GM23338 (cell line): ENCODE results near the gene IGFBP5. TPM values are rescaled to one million over a fixed set of nuclear protein-coding genes. Genes with fewer than 3 reads are reported as not detected.

Source experiments
- ATAC-seq: fragments of 200-7000 bp; cut with Tn5 transposase; 3 replicates; pipeline ENCODE4 v1.9.1; 2020
- DNase-seq: peaks from one replicate; pipeline ENCODE4 v3.0.0-alpha.2; 2015; ENCODE audit warnings: low spot score
- H2AFZ ChIP-seq: fragments of 200-600 bp; sonication (generic); 2 replicates; pipeline ENCODE4 v1.8.0; 2016; ENCODE audit warnings: antibody characterized with exemption, mild to moderate bottlenecking, moderate library complexity
- H3F3A ChIP-seq: fragments of 200-600 bp; sonication (generic); replicated peaks from 2 replicates; pipeline ENCODE4 v1.8.0; 2017; ENCODE audit warnings: antibody characterized with exemption, mixed run types, low read depth
- H3K27ac ChIP-seq: fragments of 200-600 bp; sonication (generic); 2 replicates; pipeline ENCODE4 v1.6.1; 2016; ENCODE audit warnings: low read depth
- H3K27me3 ChIP-seq: fragments of 200-600 bp; sonication (generic); 2 replicates; pipeline ENCODE4 v1.8.0; 2016; ENCODE audit warnings: mild to moderate bottlenecking, mixed run types, moderate library complexity; ENCODE audit not compliant: insufficient read depth
- H3K36me3 ChIP-seq: fragments of 200-600 bp; sonication (generic); 2 replicates; pipeline ENCODE4 v1.8.0; 2016; ENCODE audit warnings: mild to moderate bottlenecking; ENCODE audit not compliant: insufficient read depth
- H3K4me1 ChIP-seq: fragments of 200-600 bp; sonication (generic); 2 replicates; pipeline ENCODE4 v1.8.0; 2016; ENCODE audit warnings: mild to moderate bottlenecking, moderate library complexity; ENCODE audit not compliant: insufficient read depth
- H3K4me2 ChIP-seq: fragments of 200-600 bp; sonication (generic); 2 replicates; pipeline ENCODE4 v1.7.1; 2017; ENCODE audit warnings: mixed run types
- H3K4me3 ChIP-seq: fragments of 200-600 bp; sonication (generic); 2 replicates; pipeline ENCODE4 v1.6.1; 2016; ENCODE audit warnings: mixed run types
- H3K79me2 ChIP-seq: fragments of 200-600 bp; sonication (generic); replicated peaks from 2 replicates; pipeline ENCODE4 v1.8.0; 2017; ENCODE audit warnings: mild to moderate bottlenecking; ENCODE audit not compliant: insufficient read depth
- H3K9me2 ChIP-seq: fragments of 200-600 bp; sonication (generic); 2 replicates; pipeline ENCODE4 v1.8.0; 2017; ENCODE audit not compliant: insufficient read depth
- H4K20me1 ChIP-seq: fragments of 200-600 bp; sonication (generic); replicated peaks from 2 replicates; pipeline ENCODE4 v1.8.0; 2017; ENCODE audit warnings: mild to moderate bottlenecking; ENCODE audit not compliant: insufficient read depth
- H3K27ac Mint-ChIP-seq: 2 replicates; pipeline ENCODE4 v1.8.0; 2020; ENCODE audit warnings: inconsistent platforms, mild to moderate bottlenecking, moderate library complexity, mixed read lengths
- H3K27me3 Mint-ChIP-seq: 3 replicates; pipeline ENCODE4 v1.8.0; 2022; ENCODE audit warnings: low read depth, mild to moderate bottlenecking, moderate library complexity, mixed read lengths, inconsistent platforms; ENCODE audit not compliant: insufficient read depth, poor library complexity
- H3K36me3 Mint-ChIP-seq: 3 replicates; pipeline ENCODE4 v1.8.0; 2021; ENCODE audit warnings: low read depth, mild to moderate bottlenecking, inconsistent platforms, moderate library complexity, mixed read lengths
- H3K4me1 Mint-ChIP-seq: 3 replicates; pipeline ENCODE4 v1.8.0; 2020; ENCODE audit warnings: mild to moderate bottlenecking, inconsistent platforms, mixed read lengths
- H3K4me3 Mint-ChIP-seq: 3 replicates; pipeline ENCODE4 v1.8.0; 2021; ENCODE audit warnings: moderate library complexity, mild to moderate bottlenecking, inconsistent platforms, mixed read lengths
- H3K9me3 Mint-ChIP-seq: 3 replicates; pipeline ENCODE4 v1.8.0; 2020; ENCODE audit warnings: moderate library complexity, mild to moderate bottlenecking, inconsistent platforms, mixed read lengths
- CREB1 ChIP-seq: fragments of 250-450 bp; sonication (Bioruptor Pico); IDR thresholded peaks from 2 replicates; pipeline ENCODE4 v1.5.0; 2020; ENCODE audit warnings: low read depth, mild to moderate bottlenecking, moderate library complexity
- CTCF ChIP-seq, 2 experiments: fragments of 200-600 bp in 1 of 2; sonication (generic) in 1 of 2; conservative IDR thresholded peaks; 2 replicates each; pipeline versions ENCODE4 v1.5.1 to v1.6.1; 2016 to 2017; ENCODE audit warnings: antibody characterized with exemption in 2 of 2, low read depth in 2 of 2, mild to moderate bottlenecking in 2 of 2, moderate library complexity in 1 of 2
- EZH2 ChIP-seq: fragments of 200-600 bp; sonication (generic); IDR thresholded peaks from one replicate; pipeline ENCODE4 v1.8.0; 2017; ENCODE audit warnings: antibody characterized with exemption, mild to moderate bottlenecking, low read depth; ENCODE audit not compliant: unreplicated experiment
- EZH2phosphoT487 ChIP-seq: fragments of 200-600 bp; sonication (generic); IDR thresholded peaks from one replicate; pipeline ENCODE4 v1.8.1; 2018; ENCODE audit warnings: antibody characterized with exemption; ENCODE audit not compliant: unreplicated experiment
- JUNB ChIP-seq: IDR thresholded peaks from one replicate; pipeline ENCODE4 v1.6.1; 2016; ENCODE audit warnings: antibody characterized with exemption; ENCODE audit not compliant: unreplicated experiment
- NANOG ChIP-seq: IDR thresholded peaks from 2 replicates; pipeline ENCODE4 v1.6.1; 2016; ENCODE audit warnings: antibody characterized with exemption, borderline replicate concordance
- POLR2AphosphoS5 ChIP-seq: IDR thresholded peaks from 2 replicates; pipeline ENCODE4 v1.6.1; 2016; ENCODE audit warnings: antibody characterized with exemption, low read depth
- STAT1 ChIP-seq: IDR thresholded peaks from one replicate; pipeline ENCODE4 v1.6.1; 2016; ENCODE audit warnings: antibody characterized with exemption; ENCODE audit not compliant: unreplicated experiment
- ZNF114 ChIP-seq: fragments of 250-450 bp; sonication (Bioruptor Pico); IDR thresholded peaks from 2 replicates; pipeline ENCODE4 v1.5.0; 2020; ENCODE audit warnings: mild to moderate bottlenecking, moderate library complexity
- ZNF331 ChIP-seq: fragments of 250-450 bp; sonication (Bioruptor Pico); IDR thresholded peaks from 2 replicates; pipeline ENCODE4 v1.5.0; 2020; ENCODE audit warnings: low read depth, mild to moderate bottlenecking, moderate library complexity
- polyA plus RNA-seq: library from polyadenylated mRNA; unstranded; fragments of >200 nt; fragmentation: Nextera tagmentation; extraction: Ambion mirVana; gene quantifications from 2 replicates; pipeline ENCODE4 v1.2.1, GENCODE V29; 2016
- total RNA-seq: library from RNA; depleted of rRNA; stranded (reverse); fragments of >200 nt; shearing (Covaris generic); gene quantifications from 2 replicates; pipeline ENCODE4 v1.2.3, GENCODE V29; 2014
- TF ChIP-seq, protein P1 (sequence below): IDR thresholded peaks from one replicate; pipeline ENCODE4 v1.6.1; 2018; ENCODE audit warnings: antibody characterized with exemption; ENCODE audit not compliant: unreplicated experiment
- TF ChIP-seq, protein P2 (sequence below): IDR thresholded peaks from 2 replicates; pipeline ENCODE4 v1.6.1; 2016; ENCODE audit warnings: antibody characterized with exemption

IGFBP5 gene
- total and polyA plus RNA-seq, 2 experiments from 2014 or later, result 0.70 to 2.5 TPM

DNA sequence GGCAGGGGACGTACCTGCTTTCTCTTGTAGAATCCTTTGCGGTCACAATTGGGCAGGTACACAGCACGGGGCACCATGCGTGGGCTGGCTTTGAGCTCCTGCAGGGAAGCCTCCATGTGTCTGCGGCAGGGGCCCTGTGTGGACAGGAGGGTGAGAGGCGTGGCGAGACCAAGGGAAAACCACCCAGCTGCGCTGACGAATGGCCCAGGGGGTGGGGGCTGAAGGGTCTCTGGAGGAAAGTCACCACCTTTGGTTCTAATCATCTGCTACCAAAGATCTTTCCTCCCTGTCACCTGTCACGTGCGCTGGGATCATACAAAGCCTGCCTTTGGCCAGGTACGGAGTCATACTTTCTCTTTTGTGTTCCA, 17.3 kb downstream of the IGFBP5 start (continued):
- TF ChIP-seq, protein P1, sequence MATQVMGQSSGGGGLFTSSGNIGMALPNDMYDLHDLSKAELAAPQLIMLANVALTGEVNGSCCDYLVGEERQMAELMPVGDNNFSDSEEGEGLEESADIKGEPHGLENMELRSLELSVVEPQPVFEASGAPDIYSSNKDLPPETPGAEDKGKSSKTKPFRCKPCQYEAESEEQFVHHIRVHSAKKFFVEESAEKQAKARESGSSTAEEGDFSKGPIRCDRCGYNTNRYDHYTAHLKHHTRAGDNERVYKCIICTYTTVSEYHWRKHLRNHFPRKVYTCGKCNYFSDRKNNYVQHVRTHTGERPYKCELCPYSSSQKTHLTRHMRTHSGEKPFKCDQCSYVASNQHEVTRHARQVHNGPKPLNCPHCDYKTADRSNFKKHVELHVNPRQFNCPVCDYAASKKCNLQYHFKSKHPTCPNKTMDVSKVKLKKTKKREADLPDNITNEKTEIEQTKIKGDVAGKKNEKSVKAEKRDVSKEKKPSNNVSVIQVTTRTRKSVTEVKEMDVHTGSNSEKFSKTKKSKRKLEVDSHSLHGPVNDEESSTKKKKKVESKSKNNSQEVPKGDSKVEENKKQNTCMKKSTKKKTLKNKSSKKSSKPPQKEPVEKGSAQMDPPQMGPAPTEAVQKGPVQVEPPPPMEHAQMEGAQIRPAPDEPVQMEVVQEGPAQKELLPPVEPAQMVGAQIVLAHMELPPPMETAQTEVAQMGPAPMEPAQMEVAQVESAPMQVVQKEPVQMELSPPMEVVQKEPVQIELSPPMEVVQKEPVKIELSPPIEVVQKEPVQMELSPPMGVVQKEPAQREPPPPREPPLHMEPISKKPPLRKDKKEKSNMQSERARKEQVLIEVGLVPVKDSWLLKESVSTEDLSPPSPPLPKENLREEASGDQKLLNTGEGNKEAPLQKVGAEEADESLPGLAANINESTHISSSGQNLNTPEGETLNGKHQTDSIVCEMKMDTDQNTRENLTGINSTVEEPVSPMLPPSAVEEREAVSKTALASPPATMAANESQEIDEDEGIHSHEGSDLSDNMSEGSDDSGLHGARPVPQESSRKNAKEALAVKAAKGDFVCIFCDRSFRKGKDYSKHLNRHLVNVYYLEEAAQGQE, result no peak
- no peak for TF ChIP-seq EZH2phosphoT487
- no peak for TF ChIP-seq NANOG
- TF ChIP-seq EZH2, result no peak
- no peak for TF ChIP-seq CREB1 (CRISPR knock-in tag)
- TF ChIP-seq POLR2AphosphoS5, result no peak
- TF ChIP-seq CTCF (conservative IDR thresholded peaks at IDR 0.05; ENCODE audit: low read depth in 2 of 2), result no peak
- no peak for TF ChIP-seq JUNB
- no peak for TF ChIP-seq ZNF114
- TF ChIP-seq, protein P2, sequence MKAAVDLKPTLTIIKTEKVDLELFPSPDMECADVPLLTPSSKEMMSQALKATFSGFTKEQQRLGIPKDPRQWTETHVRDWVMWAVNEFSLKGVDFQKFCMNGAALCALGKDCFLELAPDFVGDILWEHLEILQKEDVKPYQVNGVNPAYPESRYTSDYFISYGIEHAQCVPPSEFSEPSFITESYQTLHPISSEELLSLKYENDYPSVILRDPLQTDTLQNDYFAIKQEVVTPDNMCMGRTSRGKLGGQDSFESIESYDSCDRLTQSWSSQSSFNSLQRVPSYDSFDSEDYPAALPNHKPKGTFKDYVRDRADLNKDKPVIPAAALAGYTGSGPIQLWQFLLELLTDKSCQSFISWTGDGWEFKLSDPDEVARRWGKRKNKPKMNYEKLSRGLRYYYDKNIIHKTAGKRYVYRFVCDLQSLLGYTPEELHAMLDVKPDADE, result no peak

- H3K9me2 ChIP-seq, result no peaks in the 10 kb centered on the region
- H3K36me3 ChIP-seq, result no peaks in the 10 kb centered on the region
- Mint-ChIP-seq H3K4me1 (peaks cover 30% of the 10 kb centered on the region), H3K4me3 (no peak overlapping the region), H3K36me3 (no peaks in the 10 kb centered on the region), H3K27ac (no peak overlapping the region), H3K27me3 (peaks cover 15% of the 10 kb centered on the region), H3K9me3 (no peaks in the 10 kb centered on the region)
- DNase-seq, result no peak
- peaks cover 3% of the 10 kb centered on the region; the same call in 1 of the 2 replicates for H3K4me1 ChIP-seq
- H4K20me1 ChIP-seq, result no peaks in the 10 kb centered on the region; the same call in 1 of the 2 replicates
- no peak overlapping the region for H3K4me3 ChIP-seq
- H3K79me2 ChIP-seq, result no peaks in the 10 kb centered on the region
- no peaks in the 10 kb centered on the region for H3F3A ChIP-seq
- no peak overlapping the region for H2AFZ ChIP-seq
- no peak for ATAC-seq
- no peak overlapping the region for H3K4me2 ChIP-seq
- TF ChIP-seq, protein P1, result no peak
- no peak for TF ChIP-seq CREB1 (CRISPR knock-in tag)
- TF ChIP-seq, protein P2, result no peak
- no peak for TF ChIP-seq STAT1
- TF ChIP-seq JUNB, result no peak
- TF ChIP-seq ZNF331 (CRISPR knock-in tag), result no peak
- no peak for TF ChIP-seq POLR2AphosphoS5
- TF ChIP-seq CTCF (conservative IDR thresholded peaks at IDR 0.05; ENCODE audit: low read depth in 2 of 2), result no peak
- no peaks in the 10 kb centered on the region for H3K27me3 ChIP-seq
- no peak overlapping the region for H3K27ac ChIP-seq
Measured at GRCh38 chr2:216677439-216678097, 17.8 kb downstream of the IGFBP5 start.
